ENCODE measurements around the gene RAD52.

Gene RAD52

DNA sequence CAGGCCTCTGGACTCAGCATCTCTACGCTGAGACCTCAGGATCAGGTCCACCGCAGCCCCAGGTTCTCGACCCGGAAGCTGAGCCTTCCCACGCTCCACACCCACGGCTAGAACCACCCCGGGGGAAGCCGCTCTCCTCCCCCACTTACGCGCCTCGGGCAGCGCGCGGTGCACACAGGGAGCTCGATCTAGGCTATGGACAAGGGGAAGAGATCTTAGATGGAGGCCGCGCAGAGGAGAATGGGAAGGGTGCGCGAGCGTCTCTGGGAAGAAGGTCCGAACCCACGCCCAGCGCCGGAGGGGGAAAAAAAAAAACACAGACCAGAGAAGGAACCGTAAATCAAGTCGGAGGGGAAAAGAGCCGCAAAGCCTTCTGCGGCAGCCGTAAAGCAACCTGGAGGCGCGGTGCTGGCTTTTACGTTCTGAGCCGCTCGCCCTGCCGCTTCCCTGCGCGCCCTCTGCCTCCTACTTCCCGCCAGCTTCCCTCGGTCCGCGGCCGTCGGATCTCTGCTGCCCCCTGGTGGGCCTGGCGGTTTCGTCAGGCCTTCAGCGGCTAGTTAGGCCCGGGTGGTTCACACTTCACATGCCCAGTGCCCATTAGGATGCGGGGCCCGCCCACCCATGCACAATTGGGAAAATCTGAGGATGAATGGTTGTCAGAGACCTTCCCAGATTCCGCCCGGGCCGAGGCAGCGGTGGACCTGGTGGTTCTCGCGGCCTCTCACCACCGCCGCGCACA lies at the start of gene RAD52:
Gene RAD52 (minus strand): TSS at position 242 of the 739 bp plus-strand sequence. CDS start 16,636 bp downstream, outside the sequence.
- DNase-seq, result peak; percentile 98

DNA sequence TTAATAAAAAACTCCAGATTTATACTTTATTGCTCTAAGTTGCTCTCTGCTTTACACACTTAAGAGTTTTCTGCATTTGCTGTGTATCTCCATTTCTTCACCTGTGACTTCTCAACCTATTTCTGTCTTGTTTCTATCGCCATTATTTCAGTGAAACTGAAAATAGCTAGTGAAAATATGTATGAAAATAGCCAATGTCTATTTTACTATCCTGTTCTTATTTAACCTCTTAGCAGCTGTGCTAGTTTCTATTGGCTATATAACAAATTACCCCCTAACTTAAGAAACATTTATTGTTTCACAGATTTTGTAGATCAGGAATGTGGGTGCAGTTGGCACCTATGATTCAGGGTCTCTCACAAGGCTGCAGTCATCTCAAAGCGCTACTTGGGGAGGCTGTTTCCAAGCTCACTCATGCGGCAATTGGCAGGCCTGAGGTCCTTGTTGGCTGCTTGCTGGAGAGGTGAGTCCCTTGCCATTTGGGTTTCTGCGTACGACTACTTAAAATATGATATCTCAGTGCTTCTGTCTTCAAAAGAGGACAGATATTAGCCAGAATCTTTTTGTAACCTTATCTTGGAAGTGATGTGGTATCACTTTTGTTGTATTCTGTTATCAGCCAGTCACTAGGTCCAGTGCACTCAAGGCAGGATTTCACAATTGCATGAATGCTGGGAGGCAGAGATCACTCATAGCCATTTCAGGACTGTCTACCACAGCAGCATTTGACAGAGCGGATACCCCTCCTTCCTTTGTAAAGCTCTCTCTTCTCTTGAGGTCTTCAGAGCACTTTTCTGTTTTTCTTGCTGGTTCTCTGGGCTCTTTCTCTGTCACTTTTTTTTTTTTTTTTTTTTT lies 48.8 kb upstream of the RAD52 start:
- DNase-seq, result no peak

DNA sequence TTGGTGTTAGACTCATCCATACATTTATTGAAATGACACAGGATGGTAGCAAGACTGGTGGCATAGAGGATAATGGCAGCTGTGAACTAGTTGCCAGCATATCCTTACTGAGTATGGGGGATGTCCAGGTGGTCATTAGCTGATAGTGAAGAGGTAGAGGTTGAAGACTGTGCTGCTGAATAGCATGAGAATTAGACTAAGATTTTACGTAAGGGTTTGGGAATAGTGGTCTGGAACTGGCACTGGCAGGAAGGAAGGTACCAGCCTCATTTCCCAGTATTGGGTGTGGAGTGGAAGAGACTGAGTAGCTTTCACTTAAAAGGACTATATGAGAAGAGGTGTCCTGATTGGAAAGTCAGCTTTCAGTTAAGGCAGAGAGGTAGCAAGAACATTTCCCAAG lies 48.0 kb upstream of the RAD52 start:
- no peak for DNase-seq

DNA sequence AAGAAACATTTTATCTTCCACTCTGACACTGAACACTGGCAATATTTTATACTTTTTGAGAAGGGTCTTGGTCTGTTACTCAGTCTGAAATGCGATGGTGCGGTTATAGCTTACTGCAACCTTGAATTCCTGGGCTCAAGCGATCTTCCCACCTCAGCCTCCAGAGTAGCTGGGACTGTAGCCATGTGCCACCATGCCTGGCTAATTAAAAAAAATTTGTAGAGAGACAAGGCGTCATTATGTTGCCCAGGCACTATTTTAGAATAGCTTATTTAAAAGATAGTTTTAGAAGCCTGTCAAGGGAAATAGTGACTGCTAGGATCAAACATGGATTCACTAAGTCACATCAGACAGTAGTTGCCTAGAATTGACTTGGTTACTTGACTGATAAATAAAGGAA lies 47.4 kb upstream of the RAD52 start:
- no peak for DNase-seq

DNA sequence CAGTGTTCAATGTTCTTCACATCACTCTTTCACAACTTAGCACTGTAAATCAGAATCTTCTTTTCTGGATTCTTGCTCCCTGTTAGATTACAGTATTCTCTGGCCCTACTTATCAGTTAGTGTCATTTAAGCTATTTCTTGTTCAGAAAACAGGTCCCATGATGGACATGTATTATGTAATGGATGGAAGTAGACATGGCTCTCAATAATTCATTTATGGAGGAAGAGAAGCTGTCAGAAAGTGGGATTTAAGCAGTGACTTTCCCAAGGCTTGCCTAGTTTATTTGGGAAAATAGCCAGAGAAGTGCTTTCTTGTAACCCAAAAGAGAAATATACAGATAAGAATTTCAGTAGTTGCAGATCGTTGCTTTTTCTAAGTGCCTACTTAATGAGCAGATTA lies 43.2 kb upstream of the RAD52 start:
- no peak for DNase-seq

GRCh38 chr12:991350-992333 lies 42.1 kb upstream of the RAD52 start:
- peak; percentile 60 for DNase-seq

GRCh38 chr12:990661-991349 lies 41.3 kb upstream of the RAD52 start, which contains the start of gene ERC1:
TSS of gene ERC1 (plus strand) at chr12:991223. CDS start at chr12:1027904, 36,681 bp downstream.
- peak; percentile 71 for DNase-seq

DNA sequence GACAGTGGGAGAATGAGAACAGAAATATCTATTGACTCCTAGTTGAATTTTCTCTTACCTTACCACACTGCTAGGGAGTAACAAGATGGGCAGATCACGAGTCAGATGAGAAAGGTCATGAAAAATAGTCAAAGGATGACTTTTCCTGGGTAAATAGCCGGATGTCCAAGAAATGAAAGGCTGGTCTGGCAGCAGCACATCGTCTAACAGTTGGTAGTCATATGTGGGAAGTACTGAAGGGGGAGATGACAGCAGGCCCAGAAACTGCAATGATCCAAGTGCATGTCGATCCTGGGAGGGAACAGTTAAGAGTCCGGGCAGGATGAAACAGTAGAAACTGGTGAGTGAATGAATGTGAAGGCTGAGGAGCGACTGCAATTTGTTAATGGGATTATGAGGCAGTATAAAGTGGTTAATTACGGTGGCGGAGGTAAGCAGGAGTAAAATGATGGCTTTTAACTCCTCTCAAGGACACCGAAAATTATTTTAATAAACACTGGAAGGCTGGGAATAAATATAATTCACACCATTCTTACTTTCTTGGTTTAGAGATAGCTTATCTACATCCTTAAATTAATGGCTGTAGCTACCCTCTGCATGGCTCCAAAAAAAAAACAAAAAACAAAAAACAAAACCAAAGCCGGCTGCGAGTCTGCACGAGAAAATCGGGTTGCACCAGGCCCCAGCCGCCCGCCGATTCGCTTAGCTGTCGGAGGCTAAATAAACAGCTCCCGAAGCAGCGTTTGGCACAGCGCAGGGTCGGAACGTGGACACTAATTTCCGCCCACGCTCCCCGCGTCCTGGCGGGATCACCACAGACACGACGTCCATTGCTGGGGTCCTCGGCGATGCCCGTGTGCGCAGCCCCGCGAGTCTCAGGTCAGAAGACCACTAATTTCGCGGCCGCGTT lies 40.5 kb upstream of the RAD52 start:
- peak; percentile 39 for DNase-seq

DNA sequence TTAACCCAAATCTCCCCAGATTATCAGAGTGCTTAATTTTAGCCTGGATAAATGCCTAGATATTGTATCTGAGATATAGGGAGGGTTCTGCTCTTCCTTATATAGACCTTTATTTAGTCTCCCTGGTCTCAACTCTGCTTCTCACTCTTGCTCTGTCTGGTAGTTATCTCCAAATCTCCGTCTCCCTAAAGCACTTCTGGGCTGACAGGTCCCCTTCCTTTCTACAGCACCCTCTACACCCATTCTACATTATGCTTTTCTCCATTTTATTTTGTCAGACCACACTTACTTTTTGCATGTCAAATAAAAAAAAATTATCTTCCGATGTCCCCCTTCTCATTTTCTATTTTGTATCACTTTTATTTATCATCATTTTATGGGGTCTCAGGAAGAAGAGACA lies 39.6 kb upstream of the RAD52 start:
- no peak for DNase-seq

GRCh38 chr12:988646-989045 lies 39.2 kb upstream of the RAD52 start:
- no peak for DNase-seq

DNA sequence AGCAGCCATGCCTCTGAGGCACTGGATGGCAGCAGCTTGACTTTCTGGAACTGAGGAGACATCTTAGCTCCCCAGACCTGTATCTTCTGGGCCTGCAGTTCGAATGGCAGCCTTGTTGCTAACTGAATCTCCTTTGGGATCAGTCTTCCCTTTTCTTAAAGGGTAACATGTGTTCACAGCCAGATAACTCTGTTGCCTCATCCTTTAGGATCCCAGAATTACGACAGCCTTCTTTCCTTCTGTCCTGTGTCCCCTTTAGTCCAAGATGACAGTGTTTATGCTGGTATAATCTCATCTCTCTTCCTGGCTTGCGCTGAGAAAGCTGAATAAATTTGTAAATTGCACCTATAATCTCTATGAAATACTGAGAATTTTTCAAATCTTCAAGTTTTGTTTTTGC lies 32.5 kb upstream of the RAD52 start:
- DNase-seq, result no peak

DNA sequence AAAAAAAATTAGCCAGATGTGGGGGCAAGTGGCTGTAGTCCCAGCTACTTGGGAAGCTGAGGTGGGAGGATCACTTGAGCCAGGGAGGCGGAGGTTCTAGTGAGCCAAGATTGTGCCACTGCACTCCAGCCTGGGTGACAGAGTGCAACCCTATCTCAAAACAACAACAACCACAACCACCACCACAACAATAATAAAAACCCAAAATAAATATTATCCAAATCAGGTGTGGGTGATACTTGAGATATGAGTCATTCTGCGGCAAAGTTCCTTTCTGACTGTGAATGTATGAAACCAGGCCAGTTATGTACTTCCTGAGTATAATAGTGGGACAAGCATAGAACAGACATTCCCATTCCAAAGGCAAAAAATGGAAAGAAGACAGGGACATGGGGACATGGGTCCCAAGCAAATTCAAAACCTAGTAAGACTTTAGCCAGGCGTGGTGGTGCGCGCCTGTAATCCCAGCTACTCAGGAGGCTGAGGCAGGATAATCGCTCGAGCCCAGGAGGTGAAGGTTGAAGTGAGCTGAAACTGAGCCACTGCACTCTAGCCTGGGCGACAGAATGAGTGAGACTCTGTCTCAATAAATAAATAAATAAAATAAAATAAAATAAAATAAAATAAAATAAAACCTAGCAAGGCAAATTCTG lies 31.8 kb upstream of the RAD52 start:
- DNase-seq, result no peak

DNA sequence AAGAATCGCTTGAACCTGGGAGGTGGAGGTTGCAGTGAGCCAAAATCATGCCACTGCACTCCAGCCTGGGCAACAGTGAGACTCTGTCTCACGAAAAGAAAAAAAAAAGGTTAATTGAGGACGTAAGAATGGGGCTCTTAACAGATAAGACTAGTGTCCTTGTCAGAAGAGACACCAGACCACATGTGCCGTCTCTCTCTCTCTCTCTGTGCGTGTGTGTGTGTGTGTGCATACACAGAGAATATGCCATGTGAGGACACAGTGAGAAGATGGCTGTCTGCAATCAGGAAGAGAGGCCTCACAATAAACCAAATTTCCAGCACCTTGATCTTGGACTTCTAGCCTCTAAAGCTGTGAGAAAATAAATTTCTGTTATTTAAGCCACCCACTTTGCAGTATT lies 29.9 kb upstream of the RAD52 start:
- DNase-seq, result no peak

- DNase-seq, result no peak
Measured at GRCh38 chr12:977156-977555, 27.7 kb upstream of the RAD52 start.

- no peak for DNase-seq
Measured at GRCh38 chr12:976644-977043, 27.1 kb upstream of the RAD52 start.

GRCh38 chr12:974271-974862 lies 24.9 kb upstream of the RAD52 start:
- no peak for DNase-seq

GRCh38 chr12:971991-972390 lies 22.5 kb upstream of the RAD52 start:
- no peak for DNase-seq

- DNase-seq, result no peak
Measured at GRCh38 chr12:969821-970220, 20.3 kb upstream of the RAD52 start.

DNA sequence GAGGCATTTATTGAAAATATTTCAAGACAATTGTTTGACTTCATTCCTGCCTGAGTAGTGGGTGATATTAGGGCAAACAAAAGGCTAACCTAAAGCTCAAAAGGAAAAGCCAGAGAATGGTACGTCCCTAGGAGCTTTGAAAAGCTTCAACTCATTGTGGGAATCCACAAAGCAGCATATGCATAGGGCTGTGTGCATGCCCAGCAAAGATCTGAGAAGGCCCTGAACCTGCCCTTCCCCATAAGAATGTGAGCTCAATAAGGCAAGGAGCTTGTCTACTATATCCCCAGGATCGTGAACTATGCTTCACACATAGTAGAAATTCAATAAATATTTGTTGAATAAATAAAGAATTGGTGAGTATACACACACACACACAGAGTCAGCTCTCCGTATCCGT lies 19.1 kb upstream of the RAD52 start:
- DNase-seq, result no peak

DNA sequence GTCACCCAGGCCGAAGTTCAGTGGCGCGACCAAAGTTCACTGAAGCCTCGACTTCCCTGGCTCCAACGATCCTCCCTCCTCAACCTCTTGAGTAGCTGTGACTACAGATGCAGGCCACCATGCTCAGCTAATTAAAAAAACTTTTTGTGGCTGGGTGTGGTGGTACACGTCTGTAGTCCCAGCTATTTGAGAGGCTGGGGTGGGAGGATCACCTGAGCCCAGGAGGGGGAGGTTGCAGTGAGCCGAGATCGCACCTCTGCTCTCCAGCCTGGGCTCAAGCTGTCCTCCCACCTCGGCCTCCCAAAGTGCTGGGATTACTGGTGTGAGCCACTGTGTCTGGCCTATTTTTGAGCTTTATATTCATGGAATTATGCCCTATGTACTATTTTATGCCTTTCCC lies 18.1 kb upstream of the RAD52 start:
- no peak for DNase-seq

All from DMS79 (cell line).